ENCODE data around the gene ARPC4.
A peak's percentile ranks its signal among the peaks of the same experiment; 100 is the strongest.

Gene ARPC4

GRCh38 chr3:9792405-9793160 lies at the start of gene ARPC4, which contains the start of gene TADA3:
Gene ARPC4 (plus strand): TSS chr3:9793082. CDS start chr3:9793122, 40 bp downstream.
Gene TADA3 (minus strand): TSS chr3:9792473. CDS start chr3:9791466, 1,007 bp downstream.
- peak; percentile 47 for DNase-seq

- no peak for DNase-seq
These were observed 49.3 kb upstream of the ARPC4 start for GRCh38 chr3:9743548-9743947.

- no peak for DNase-seq
These were observed 48.7 kb upstream of the ARPC4 start for GRCh38 chr3:9744162-9744561.

DNA sequence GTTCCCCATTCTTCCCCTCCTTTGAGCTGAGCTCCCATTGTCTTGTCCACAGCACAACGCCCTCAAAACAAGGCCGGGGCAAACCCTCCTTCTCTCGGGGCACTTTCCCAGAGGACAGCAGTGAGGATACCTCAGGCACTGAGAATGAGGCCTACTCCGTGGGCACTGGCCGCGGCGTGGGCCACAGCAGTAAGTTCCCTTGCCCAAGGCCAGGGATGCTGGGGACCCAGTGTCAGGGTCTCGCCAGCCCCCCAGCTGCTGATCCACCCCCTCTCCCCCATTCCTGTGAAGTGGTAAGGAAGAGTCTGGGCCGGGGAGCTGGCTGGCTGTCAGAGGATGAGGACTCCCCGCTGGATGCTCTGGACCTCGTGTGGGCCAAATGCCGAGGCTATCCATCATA lies 47.4 kb upstream of the ARPC4 start:
- DNase-seq = no peak

DNA sequence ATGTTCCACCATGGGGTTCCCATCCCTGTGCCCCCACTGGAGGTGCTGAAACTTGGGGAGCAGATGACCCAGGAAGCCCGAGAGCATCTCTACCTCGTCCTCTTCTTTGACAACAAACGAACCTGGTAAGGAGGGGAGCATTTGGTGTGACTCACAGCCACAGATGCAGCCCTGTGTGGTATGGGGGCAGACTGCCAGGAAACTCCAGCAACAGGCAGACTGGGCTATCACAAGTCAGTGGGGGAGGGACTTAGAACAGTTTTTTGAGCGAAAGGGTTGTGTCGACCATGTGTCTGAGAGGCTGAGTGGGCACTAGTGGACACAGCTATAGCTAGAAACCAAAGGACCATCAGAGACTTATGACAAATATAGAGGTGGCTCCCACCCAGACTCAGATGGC lies 46.6 kb upstream of the ARPC4 start:
- DNase-seq = no peak

DNA sequence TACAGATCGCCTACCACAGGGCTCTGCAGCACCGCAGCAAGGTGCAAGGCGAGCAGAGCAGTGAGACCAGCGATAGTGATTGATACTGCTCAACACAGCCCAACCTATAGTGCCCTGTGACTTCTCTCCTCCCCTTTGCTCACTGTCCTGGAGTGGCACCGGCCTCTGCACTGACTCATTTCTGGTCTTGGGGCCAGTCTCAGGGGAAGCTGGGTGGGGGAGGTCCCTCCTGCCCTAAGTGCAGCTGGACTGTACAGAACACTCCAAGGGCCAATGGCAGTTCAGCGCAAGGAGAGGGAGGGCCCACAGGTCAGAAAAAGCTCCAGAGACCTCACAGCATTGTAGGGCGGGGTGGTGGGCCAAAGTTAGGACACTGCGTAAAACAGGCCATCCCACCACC lies 45.6 kb upstream of the ARPC4 start:
- no peak for DNase-seq

DNA sequence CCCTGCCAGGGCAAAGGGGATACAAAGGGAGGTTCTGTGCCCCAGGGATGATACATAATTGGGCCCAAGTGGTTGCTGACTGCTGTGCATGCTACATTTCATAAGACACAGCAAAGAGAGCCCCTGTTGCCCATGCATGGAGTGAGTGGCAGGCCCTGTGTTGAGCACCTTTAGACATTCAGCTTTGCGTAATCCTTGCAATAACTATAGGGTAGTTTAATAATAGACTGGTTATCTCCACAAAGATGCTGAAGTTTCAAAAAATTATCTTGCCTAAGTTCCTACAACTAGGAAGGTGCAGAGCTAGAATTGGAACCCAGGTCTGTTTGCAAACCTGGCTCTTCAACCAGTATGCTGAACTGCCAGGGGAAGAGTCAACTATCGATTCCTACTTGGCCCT lies 44.9 kb upstream of the ARPC4 start:
- DNase-seq = no peak

GRCh38 chr3:9749296-9749644 lies 43.6 kb upstream of the ARPC4 start:
- DNase-seq = no peak

DNA sequence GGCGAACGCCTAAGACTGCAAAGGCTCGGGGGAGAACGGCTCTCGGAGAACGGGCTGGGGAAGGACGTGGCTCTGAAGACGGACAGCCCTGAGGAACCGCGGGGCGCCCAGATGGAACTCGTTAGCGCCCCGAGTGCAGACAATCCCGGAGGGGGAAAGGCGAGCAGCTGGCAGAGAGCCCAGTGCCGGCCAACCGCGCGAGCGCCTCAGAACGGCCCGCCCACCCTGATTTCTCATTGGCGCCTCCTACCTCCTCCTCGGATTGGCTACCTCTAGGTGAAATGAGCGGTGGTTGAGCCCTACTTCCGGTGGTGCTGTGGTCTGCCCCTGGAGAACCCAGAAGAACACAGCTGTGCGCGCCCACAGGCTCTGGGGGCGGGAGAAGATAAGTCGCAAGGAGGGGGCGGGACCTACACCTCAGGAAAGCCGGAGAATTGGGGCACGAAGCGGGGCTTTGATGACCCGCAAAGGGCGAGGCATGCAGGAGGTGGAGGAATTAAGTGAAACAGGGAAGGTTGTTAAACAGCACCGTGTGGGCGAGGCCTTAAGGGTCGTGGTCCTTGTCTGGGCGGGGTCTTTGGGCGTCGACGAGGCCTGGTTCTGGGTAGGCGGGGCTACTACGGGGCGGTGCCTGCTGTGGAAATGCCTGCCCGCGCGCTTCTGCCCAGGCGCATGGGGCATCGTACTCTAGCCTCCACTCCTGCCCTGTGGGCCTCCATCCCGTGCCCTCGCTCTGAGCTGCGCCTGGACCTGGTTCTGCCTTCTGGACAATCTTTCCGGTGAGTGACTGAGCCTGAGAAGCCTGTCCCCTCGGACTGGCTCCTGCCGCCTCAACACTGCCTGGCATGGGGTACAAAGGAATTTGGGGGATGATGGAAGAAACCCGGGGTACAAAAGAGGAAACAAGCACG lies 43.0 kb upstream of the ARPC4 start, which contains the start of gene OGG1:
Gene OGG1, plus strand, starts transcription at position 308 of the 911 bp plus-strand sequence. Its CDS starts 335 bp downstream, at position 643.
- peak; percentile 79 for DNase-seq

DNA sequence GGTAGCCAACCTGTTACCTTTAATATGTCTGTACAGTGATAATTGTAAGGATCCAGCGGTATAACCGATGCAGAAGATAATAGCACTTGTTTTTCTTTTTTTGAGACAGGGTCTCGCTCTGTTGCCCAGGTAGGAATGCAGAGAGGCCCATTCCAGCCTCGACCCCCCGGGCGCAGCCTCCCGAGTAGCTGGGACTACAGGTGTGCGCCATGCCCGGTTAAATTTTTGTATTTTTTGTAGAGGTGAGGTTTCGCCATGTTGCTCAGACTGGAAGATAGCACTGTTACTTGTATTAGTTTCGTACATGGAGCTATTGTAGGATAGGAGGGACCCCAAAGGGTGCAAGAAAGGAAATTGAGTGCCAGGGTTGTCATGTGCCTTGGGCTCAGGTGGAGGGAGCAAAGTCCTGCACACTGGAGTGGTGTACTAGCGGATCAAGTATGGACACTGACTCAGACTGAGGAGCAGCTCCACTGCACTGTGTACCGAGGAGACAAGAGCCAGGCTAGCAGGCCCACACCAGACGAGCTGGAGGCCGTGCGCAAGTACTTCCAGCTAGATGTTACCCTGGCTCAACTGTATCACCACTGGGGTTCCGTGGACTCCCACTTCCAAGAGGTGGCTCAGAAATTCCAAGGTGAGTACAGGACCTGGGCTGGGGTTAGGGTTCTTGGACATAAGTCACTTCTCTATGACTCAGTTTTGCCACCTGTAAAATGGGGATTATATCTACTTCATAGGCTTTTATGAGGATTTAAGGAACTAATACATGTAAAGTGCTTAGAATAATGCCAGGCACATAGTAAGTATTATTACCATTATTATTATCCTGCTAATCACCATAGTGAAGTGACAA lies 42.1 kb upstream of the ARPC4 start:
- no peak for DNase-seq

- DNase-seq = no peak
These were observed 38.2 kb upstream of the ARPC4 start for GRCh38 chr3:9754678-9755077.

DNA sequence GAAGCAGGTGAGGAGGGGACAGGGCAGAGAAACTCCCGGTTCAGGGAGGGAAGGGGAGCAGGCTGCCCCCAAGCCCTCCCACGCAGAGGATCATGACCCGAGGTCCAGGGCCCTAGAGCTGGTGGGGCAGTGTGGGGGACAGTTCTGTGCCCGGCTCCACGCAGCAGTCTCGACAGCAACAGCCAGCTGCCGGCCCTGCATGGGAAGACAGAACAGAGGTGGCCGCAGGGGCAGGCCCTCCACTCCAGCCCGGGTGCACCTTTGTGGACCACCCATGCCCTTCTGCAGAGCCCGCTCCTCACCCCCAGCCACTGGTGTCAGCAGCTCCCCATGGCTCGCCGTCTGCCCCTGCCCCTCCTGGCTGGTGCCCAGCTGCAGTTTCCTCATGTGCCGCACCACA lies 35.5 kb upstream of the ARPC4 start:
- no peak for DNase-seq

GRCh38 chr3:9760779-9761505 lies 31.9 kb upstream of the ARPC4 start:
- no peak for DNase-seq

DNA sequence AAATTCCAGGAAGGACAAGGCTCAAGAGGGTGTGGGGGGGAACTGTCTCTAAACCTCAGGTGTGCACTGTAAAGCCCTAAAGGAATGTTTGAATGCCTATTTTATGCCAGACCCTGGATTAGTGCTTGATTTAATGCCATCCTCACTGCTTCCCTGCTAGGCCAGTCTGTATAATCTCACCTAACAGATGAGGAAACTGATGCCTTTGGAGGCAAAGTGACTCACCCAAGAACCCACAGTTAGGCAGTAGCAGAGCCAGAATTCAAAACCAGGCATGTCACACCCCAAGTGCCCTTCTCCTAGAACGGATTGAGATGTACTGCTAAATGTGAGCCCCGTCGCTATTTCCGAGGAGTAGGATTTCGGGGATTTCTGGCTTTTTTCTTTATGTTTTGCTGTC lies 31.0 kb upstream of the ARPC4 start:
- DNase-seq = no peak

DNA sequence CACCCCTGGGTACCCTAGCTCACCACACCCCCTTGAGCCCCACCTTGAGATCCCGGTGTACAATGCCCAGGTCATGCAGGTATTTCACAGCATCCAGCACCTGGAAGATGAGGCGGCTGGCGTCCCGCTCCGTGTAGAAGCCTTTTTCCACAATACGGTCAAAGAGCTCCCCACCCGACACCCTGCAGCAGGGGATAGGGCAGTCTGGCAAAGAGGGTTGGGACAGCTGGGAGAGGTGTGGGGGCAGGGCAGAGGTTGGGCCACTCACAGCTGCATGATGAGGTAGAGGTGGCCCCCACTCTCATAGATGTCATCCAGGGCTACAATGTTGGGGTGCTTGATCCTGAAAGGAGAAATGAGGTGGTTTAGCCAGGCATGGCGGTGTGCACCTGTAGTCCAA lies 30.0 kb upstream of the ARPC4 start:
- DNase-seq = no peak

DNA sequence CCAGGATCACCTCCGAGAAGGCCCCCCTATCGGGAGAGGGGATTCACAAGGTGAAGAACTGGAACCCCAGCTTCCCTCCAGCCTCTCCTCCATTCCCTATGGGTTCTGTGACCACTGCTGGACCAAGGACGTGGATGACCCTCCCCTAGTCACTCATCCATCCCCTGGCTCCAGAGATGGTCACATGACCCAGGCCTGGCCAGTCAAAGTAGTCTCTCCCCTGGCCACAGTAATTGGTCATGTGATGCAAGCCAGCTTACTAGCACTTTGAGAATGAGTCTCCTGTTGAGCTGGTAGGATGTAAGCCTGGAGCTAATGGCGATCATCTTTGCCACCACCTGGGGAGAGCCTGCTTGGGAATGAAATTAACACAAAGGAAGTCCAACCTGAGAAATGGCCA lies 27.0 kb upstream of the ARPC4 start:
- no peak for DNase-seq

DNA sequence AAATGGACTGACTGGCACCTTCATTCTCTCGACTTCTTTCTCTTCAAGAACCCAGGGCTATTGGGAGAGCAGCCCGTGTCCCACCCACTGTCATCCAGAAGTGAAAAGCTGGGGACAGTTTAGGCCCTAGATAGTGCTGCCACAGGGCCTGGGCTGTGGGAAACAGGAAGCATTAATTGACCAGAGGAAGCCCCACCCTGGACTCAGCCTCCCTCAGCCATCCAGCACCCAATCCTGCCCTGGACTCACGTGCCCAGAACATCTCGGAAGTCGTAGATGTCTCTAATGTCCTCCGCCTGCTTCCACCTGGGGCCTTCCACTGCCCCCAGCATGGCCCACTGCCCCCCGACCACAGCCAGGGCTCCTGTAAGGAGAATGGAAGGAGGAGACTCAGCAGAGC lies 25.5 kb upstream of the ARPC4 start:
- no peak for DNase-seq

DNA sequence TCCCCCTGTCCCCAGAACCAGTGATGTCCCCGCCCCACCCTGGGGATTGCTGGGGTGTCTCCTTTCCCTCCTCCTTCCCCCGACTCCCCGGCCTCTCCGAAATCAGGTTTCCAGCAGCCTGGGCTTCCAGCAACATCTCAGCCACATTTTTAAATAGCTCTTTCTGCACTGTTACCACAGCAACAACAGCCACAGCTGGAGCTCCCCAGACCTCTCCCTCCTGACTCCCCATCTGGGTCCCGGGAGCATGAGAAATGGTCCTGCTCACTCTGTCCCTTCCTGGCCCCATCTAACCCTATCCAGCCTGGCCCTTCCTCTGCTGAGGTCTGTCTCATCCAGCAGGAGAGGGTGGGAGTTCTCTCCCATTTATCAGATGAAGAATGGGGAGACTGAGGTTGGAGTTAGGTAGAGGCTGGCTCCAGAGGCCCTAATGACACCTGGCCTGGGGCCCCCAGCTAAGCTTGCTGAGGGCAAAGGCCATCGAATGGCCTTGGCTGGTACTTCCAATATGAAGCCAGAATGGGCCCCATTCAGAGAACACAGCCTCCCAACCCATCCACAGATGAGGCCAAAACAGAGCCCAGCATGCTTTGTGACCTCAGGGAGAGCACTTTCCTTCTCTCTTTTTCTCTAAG lies 24.6 kb upstream of the ARPC4 start:
- DNase-seq = no peak

- DNase-seq = no peak
These were observed 23.9 kb upstream of the ARPC4 start for GRCh38 chr3:9769012-9769411.

DNA sequence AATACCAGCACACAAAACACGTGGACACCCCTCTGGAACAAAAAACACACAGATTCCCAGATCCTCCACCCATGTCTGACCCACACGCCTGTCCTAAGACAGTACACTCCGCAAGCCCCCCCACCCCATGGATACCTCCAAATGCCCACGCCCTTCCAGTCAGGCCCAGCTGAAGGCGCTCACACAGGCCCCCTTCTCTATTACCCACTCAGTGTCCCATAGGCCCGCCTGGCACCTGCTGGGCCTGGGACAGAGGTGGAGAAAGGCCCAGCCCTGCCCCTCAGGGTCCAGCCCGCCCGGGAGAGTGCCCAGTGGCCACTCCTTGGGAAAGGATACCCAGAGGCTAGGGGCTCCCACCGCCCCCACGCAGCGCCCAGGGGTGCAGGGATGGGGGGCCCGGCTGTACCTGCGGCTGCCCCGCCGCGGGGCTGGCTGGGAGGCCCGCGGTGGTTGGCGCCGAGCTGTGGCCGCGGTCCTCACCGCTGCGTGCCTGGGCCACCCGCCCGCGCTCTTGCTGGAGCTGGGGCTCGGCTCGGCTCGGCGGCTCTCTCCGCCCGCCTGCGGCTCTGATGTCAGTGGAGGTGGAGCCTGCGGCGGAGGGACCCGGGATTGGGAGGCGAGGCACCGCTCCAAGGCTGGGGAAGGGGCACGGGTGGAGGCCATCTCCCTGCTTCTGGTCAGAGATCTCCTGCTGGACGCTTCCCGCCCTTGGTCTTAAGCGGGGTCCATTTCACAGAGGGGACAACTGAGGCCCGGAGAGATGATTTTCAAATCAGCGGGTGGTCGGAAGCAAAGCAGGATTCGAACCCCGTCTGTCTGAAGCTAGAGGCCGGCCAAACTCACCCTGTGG lies 23.2 kb upstream of the ARPC4 start, which contains the start of gene CAMK1:
Gene CAMK1, minus strand, starts transcription at position 522 of the 850 bp plus-strand sequence. CDS start 2,198 bp downstream, outside the sequence.
- peak; percentile 10 for DNase-seq

Measured in NCI-H1694 (cell line).